ENCODE results near the gene TTLL6.

The TTLL6 gene

DNA sequence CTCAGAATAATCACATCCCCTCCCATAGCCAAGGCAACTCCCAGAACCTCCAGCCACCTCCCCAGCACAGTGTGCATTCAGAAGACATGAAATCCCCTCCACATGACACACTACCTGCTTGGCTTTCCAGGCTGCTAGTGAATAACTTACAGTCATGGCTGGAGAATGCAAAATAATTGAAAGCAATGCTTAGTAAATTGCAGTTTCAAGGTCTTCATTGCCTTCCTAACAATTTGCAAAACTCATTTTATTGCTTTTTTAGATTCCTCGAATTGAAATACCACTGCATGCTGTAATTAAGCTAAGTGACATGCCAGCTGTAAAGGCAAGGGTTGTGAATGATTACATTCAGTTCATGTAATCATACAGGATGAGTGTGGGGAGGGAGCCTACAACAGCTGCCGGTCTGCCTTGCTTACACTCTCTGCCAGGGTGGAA lies 59.5 kb downstream of the TTLL6 start:
- DNase-seq = no peak

DNA sequence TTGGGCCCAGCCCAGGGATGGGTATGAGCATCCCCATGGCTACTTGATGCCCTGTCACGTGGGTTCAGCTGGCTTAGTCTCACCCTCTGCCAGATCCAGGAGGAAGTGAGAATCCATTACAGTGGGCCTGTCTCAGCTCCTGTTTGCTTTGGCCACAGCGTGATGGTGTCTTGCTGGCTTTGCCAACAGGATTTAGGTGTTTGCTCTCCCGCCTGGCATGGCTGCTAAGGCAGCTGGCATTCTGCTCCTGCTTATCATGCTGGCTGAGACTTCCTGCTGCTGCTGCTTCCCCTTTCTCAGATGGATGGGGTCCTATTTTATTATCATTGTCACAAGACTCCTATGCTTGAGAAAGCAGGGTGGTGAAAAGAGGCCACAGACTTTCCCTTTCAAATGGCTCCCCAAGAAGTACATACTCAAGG lies 60.2 kb downstream of the TTLL6 start:
- DNase-seq = no peak

DNA sequence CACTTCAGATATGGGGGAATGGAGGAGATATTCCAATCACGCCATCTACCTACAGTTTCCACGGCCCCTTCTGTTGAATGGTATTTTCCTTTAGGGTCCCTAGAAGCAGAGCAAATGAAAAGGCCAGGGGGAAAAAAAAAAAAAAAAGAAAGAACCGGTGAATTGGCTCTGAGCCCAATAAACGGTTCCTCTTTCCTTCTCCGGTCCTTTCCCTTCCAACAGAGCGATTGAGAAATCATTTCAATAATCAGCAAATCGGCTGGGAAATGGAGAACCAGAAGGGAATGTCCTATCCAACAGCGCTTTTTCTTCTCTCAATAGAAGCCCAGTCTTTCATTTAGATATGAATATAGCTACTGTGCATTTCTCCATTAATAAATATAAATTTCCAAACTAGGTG lies 61.7 kb downstream of the TTLL6 start:
- no peak for DNase-seq

DNA sequence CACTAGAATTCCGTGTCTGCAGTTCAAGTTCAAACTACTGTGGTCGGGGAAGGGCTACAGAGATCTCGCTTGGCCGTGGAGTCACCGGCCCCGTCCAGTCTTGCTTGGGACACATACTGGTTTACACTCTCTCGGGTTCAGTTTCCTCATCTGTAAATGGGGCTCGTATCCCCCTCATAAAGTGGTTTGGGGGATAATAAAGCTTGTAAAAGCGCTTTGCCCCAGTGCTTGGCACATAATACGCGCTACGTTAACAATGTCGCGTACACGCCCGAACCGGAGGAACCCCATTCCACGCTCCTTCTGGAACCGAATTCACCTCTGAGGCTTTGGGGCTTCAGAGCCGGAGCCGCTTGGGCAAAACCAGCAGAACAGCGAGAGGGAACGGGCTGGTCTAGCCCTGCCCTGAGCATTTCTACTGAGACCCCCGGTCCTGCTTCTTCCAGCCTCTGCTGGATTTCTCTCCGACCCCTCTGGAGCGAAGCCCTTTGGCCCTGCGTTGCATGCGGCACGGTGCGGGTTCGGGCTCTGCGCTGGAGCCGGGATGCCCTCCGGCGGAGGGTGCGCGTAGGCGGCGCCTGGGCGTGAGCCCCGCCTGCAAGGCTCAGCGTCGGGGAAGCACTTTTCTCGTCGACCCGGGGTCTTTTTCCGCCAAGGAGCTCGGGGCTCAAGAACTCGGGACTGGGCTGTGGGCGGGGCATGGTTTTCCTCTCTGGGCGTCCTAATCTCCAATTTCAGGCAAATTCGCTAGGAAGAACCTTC lies 62.3 kb downstream of the TTLL6 start:
- no peak for DNase-seq

DNA sequence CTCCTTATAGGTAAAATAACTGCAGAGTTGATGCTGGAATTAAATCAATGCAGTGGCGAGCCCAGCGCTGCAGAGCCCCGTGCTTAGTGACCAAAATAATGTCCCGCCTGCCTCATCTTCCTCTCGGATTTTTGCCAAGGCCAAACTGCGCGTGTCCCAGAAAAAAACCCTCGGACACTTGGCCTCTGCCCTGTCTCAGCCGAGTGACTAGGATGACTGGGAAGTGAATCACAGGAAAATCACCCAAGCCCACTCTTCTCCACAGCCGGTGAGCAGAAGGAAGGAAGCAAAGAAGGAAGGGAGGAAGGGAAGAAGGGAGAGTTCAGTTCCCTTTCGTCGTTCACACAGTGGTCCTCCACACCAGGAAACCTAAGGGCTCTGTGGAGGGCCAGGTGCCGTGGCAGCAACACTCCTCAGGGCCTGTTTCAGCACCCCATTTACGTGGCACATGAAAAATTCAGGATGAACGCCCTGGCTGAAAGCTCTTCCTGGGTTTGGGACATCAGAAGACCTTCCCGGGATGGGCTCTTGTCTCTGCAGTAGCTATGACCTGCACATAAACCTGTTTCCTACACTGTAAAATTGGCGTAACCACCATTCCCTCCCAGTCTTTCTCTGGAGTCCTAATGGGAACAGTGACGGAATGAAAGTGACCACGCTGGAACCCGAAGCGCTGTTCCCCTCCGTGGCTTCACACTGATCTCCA lies 63.1 kb downstream of the TTLL6 start:
- DNase-seq = no peak

DNA sequence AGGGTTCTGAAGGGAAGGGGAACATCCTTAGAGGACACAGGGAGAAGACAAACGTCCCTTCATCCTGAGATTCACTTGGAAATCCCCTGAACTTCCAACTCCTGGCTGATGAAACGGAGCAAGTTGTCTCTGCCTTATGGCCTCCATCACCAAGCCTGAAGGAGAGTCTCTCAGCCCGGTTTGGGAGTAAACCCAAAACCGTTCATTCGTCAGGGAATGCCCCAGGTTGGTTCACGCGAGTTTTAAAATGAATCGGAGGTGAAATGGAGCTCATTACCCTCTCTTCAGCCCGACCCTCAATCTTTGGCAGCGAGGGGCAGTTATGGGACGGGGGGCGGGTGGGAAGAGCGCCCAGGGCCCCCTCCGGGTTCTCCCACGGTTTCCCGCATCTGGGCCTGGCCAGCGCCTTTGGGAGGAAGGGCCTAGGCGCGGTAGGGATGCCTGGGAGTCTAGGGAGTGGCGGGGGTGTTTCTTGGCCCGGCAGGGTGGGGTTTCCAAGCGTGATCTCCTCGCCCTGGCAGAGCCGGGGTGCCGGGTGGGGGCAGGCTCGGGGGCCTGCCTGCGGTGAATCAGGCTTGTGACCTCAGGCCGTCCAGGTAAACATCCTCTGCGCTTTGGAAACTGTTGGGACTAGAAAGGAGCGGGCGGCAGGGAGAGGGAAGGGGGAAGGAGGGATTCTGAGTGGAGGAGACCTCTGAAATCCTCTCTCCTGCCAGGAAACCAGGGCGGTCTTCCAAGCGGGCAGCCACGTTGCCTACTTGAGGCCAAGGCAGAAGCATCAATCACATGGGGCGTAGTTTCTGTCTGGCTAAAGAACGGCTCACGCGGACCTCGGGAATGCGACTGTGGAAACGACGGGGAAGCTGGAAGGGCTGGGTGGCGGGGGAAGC lies 64.4 kb downstream of the TTLL6 start:
- no peak for DNase-seq

DNA sequence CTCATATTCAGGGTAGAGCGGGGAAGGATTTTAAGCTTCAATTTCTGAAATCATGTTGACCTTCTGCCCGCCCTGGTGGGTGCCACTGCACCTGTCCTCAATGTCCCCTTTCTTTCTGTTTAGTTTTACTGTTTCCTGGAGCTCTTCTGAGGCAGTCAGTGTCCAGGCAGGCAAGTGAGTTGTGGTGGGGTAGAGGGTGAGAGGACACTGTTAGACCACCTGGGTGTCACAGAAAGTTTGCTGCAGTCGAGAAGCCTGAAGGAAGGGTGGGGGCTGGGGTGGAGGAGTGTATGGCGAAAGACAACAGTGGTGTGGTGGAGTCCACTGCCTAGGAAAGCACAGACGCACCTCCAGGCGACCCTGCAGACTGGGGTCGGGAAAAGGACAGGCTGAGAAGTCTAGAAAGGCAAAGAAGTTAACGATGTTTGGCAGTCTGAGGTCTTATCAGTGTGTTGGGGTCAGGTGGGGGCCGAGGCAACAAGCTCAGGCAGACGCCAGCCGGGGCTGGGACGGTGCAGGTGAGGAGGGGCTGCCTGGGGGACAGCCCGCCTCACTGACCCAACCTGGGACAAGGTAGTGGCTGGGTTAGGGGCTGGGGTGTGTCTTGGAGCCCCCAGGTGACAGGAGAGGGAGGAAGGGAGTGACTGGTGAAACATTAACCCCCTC lies 65.2 kb downstream of the TTLL6 start:
- no peak for DNase-seq

DNA sequence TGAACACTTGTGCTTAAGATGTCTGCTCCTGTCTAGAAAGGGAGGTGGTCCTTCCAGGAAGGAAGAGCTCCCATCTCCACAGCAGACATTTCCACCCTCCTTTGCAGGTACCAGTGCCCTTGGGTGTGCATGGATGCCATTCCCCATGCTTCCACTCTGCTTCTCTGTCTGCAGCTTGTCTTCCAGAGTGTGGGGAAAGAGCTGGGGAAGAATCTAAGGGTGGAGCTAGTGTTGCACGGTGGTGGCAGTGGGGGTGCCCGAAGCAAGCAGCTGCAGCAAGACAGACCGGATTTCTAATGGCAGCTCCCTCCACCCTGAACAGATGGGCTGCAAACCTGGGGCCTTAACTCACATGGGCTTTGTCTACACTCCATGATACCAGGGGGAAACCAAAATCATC lies 65.9 kb downstream of the TTLL6 start:
- no peak for DNase-seq

DNA sequence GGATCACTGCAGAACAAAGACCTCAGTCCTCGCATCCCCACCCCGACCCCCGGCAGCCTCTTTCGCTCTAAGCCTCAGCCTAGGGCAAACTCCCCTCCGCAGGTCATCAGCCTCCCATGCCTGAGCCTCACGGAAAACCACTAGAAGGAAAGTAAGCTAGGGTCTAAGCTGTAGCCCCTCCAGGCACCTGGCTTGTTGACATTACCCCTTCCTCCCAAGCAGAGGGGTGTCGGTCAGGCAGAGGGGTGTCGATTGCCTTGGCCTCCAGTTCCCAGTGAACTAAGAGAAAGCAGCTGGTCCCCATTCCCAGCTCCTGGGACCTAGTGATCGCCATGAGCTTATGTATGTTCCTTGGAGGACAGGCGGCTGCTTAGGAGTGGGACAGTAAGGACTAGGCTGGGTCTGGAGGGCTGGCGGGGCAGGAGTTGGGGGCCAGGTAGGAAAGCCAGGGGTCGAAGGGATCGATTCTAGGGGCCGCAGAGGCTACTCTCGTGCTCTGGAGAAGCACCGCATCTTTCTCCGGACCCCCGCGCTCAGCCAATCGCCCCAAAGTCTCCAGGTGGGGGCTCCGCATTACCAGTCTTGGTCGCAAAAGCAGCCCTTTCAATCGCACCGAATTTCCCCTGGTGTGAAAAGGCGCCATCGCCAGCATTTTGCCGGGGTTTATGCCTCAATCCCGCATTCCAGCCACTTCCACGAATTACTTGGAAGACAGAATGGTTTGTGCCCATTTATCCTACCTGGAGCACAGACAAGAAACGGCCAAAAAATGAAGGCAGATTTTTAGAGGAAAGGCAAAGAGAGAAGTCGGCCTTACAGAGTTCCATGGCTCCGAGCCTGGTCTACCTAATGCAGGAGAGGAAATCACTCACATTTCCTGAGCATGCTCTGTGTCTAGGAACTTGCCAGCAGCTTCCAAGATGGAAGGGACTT lies 67.1 kb downstream of the TTLL6 start:
- no peak for DNase-seq

DNA sequence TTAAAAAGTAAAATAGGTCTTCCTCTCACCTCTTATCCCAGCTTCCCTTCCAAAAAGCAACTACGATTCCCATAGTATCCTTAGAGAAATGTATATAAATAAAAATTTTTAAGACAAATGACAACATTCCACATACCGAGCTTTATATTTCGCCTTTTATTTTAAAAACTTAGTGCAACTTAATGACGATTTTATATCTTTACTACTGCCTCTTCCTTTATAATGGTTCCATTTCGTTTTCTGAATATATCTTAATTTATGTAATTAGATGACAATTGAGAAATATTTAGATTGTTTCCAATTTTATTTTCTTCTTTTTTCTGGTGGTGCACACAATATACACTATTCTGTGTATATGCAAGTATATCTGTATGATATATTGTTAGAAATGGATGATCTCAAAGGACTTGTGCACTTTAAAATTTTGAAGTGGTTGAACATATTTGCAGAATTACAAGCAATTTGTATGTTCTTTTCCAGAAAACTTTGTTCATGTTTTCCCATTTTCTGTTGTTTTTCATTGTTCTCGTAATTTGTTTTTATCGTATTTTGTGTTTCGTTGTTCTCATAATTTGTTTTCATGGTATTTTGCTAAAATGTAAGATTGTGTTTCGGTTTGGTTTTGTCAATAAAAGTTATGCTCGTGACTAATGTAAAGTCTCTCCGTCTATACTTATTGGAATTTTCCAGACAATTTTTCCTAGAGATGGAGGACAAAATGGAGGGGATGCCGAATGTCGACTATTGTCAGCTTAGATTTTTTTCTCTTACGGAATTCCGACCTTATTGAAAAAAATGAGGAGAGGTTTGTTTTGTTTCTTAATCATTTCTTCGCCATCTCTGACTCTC lies 68.1 kb downstream of the TTLL6 start:
- DNase-seq = no peak

DNA sequence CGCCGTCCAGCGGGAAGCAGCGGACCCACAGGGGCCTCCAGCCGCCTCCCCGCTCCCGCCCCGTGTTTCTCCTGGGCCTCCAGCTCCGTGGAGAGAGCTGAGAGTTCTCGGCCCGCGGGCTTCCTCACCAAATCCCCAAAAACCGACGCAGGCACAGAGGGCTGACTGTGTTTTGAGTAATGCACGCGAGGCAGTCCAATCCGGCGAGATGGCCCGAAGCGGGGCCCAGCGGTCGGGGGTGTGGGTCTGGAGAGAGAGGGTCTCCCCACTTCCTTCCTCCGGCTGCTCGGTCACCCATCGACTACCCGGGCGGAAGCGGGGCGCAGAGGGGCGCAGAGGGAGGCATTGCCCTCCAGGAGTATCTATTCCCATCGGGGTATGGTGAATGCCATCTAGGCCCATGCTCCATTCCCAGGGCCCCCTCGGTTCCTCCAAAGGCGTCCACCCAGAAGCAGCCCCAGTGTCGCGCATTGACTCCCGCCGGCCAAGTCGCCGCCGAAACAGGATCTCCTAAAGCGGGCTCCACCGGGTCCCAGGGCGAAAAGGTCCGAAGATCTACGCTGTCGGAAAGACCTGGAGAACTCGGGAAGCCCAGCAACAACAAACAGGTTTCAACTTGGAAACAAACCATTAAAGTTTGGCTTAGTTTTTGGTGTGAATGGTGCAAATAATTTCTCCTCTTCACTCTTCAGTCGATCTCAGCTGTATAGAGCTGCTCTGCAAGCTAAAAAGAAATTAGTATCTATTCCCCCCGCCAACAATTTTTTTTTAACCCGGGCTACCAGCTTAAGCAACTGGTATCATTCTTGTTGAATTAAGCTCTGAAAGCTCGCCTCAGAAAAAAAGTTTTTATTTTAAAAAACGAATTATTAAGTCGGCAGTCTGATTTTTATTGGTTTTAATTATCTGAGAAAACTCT lies 69.3 kb downstream of the TTLL6 start:
- DNase-seq = no peak

DNA sequence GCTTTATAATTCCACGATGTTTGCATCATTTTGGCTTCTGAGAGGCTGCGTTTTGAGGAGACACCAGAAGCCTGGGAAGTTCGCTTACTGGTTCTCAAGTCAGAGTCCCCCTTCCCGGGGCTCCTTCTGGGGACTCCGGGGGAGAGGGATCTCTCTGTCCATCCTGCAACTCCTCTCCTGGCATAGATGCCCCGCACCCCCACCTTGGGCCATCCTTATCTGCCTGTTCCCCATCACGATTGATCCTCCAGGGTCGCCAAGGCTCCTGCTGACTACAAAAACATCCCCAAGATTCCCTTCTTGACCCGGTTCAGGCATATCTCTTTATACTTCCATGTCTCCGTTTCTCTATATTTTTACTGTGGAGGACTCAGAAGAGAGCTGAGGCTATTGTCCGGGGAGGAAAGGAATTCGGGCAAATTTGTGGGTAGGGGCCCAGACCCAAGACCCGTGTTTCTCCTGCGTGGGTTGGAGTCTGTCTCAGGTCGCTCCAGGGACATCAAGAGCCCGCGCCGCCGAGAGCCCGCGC lies 70.0 kb downstream of the TTLL6 start:
- no peak for DNase-seq

DNA sequence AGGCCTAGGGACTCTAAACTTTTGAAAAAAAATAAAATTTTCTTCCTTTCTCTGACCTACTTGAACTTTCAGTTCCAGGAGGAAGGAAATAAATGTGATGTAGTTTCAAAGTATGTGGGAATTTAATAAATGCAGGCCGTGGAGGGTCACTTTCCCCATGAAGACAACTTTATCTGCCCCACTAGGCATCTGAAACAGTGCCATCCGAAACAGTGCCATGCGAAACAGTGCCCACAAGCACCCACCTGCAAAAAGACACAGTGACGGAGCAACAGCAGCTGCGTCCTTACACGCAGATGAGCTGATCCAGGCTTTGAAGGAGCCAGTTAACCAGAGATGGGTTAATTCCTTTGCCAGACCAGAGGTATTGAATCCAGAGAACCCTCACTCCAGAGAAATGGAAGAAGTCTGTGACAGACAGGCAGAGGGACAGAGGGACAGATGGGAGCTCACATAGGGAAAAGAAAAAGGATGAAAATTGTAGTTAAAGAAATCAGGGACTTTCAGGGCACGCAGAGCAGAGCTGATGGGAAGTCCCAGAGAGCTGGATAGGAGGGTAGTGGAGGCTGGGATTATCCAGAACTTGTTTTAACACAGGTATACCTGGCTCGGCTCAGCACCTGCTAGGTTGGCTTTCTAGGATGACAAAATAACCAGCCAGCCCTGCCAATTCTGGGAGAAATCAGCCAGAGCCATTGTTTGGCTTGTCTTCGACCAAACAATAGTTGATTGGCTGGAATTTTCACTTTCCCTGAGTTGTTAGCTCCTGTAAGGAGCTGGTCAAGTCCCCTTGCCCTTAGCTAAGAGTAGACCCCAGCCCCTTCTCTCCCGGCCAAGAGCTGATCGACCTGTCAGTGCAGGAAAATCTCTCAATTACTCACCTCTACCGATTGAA lies 71.4 kb downstream of the TTLL6 start:
- no peak for DNase-seq

DNA sequence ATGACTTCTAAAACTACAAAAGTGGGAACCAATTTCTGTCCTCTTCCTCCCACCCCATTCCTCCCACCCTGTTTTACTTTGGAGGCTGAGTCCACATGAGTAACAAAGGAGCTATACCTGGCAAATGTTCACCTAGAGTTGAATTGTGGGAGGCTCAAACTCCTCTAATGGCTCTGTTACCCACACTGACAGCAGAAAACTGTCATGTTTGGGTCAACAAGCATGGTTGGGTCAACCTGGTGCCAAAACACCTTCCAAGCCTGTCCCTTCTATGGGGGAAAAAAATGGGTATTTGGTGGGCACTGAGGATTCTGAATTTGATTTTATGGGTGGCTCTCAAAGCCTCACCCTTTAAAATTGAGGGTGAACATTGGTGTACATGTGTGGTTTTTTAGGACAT lies 76.5 kb downstream of the TTLL6 start:
- no peak for DNase-seq

DNA sequence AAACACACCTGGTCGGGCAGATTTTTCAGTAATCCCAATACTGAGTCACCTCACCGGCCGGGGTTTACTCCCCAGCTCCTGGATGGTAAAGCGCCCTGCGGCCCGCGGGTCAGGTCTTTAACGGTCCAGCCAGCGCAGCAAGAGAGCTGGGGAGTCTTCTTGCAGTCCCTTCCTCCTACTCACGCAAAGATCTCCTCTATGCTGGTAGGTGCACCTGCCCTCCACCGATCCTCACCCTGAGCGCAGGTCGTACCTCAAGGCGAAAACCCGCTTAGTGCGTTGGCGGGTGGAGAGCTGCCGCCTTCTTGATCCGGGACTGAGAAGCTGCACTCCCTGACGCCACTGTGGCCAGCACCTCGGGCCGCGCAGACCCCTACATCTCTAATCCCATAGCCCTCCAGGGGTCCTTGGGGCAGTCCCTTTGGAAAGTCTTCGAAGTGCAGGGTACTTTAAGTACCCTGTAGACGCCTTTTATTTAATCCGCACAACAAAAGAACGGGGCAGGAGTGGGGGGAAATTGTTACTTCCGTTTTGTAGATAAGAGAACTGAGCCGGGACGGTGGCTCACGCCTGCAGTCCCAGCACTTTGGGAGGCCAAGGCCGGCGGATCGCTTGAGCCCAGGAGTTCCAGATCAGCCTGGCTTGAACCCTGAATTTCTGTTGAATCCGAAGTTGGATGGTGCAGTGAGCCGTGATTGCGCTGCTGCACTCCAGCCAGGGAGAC lies 78.1 kb downstream of the TTLL6 start:
- DNase-seq = no peak

DNA sequence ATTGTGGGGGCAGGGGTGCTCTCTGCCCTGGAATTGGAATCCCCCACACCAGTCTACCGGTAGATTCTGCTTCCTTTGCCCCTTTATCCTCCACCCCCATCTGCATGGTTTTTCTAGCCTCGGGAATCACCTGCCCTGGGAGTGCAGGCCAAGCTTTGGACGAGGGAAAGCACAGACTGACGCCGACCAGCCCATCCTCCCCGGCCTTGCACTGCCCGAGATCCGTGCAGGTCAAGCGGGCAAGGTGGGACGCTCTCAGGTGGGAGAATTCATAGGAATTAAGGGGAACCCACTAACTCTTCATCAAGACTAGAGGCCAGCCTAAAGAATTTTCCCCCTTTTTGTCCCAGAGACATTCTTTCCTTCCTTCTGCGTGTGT lies 78.6 kb downstream of the TTLL6 start:
- no peak for DNase-seq

DNA sequence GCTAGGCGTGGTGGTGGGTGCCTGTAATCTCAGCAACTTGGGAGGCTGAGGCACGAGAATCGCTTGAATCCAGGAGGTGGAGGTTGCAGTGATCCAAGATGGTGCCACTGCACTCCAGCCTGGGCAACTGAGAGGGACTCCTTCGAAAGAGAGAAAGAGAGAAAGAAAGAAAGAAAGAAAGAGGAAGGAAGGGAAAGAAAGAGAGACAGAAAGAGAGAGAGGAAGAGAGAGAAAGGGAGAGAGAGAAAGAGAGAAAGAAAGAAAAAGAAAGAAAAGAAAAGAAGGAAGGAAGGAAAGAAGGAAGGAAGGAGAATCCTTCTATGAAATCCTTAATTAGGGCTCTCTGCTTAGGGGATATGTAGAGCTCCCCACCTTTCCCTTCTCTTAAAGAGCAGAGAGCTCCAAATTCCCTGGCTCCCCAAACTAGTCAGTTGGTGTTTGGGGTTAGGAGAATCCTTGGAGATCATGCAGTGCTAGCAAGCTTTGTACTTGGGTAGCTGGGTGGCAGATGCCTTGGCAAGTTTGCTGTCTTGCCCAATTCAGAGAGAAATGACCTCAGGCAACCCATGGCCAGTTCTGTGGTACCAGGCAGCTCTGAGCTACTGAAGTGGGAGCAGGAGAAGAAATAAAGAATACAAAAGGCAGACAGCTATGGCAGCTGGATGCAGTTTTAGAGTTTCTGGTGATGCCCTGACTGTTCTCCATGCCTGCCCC lies 79.5 kb downstream of the TTLL6 start:
- DNase-seq = no peak
